CD4-positive, alpha-beta T cell (primary cell): ENCODE measurements around the gene PDCD4. TPM values are rescaled to one million over a fixed set of nuclear protein-coding genes. Genes with fewer than 3 reads are reported as not detected.

ENCODE experiments used
- ATAC-seq: fragments of 200-7000 bp; cut with Tn5 transposase; one replicate; pipeline ENCODE4 v1.10.0; 2022; ENCODE audit warnings: mild to moderate bottlenecking; ENCODE audit not compliant: poor library complexity
- CTCF ChIA-PET: fragments of 350-600 bp; sonication (Branson Sonifier 250); formaldehyde crosslinking; loops from one replicate; lab custom pipeline; 2021; ENCODE audit warnings: antibody characterized with exemption, inconsistent platforms; lab: Charles Lee
- POLR2A ChIA-PET: fragments of 350-600 bp; sonication (Branson Sonifier 250); formaldehyde crosslinking; loops from one replicate; lab custom pipeline; 2021; ENCODE audit warnings: antibody characterized with exemption, inconsistent platforms; lab: Charles Lee
- DNase-seq, 14 experiments: peaks; one replicate each; pipeline ENCODE4 v3.0.0-alpha.2; 2013 to 2020; ENCODE audit warnings: mixed read lengths in 2 of 14
- H3K27ac ChIP-seq, 2 donors: one replicate each; pipeline versions ENCODE4 v1.5.1 to v1.7.0; 2013; ENCODE audit warnings: low read length in 2 of 2, low read depth in 1 of 2, mild to moderate bottlenecking in 1 of 2
- H3K27me3 ChIP-seq, 2 experiments: 1 replicate in 1 of 2; 2 replicates in 1 of 2; pipeline versions ENCODE4 v1.6.1 to v1.7.0; 2013; ENCODE audit warnings: low read length in 2 of 2, control low read depth in 1 of 2, mild to moderate bottlenecking in 1 of 2, moderate library complexity in 1 of 2; ENCODE audit not compliant: insufficient read depth in 2 of 2, control insufficient read depth in 1 of 2
- H3K36me3 ChIP-seq: one replicate; pipeline ENCODE4 v1.6.1; 2013; ENCODE audit warnings: low read length, control low read depth; ENCODE audit not compliant: insufficient read depth
- H3K4me1 ChIP-seq: one replicate; pipeline ENCODE4 v1.6.1; 2013; ENCODE audit warnings: low read length, control low read depth; ENCODE audit not compliant: insufficient read depth
- H3K4me3 ChIP-seq: one replicate; pipeline ENCODE4 v1.5.1; 2013; ENCODE audit warnings: mild to moderate bottlenecking, low read length, moderate library complexity
- H3K9me3 ChIP-seq, 2 experiments: 1 replicate in 1 of 2; 2 replicates in 1 of 2; pipeline versions ENCODE4 v1.6.1 to v1.7.0; 2013; ENCODE audit warnings: low read length in 2 of 2, mild to moderate bottlenecking in 2 of 2, control low read depth in 1 of 2, moderate library complexity in 1 of 2; ENCODE audit not compliant: control insufficient read depth in 1 of 2, insufficient read depth in 1 of 2
- H3K27ac Mint-ChIP-seq: one replicate; pipeline ENCODE4 v1.8.0; 2020; ENCODE audit warnings: mixed read lengths
- H3K27me3 Mint-ChIP-seq: one replicate; pipeline ENCODE4 v1.8.0; 2021; ENCODE audit warnings: mixed read lengths
- H3K36me3 Mint-ChIP-seq: one replicate; pipeline ENCODE4 v1.8.0; 2021; ENCODE audit warnings: low read depth, mixed read lengths
- H3K4me1 Mint-ChIP-seq: one replicate; pipeline ENCODE4 v1.8.0; 2021; ENCODE audit warnings: low read depth, mixed read lengths
- H3K4me3 Mint-ChIP-seq: one replicate; pipeline ENCODE4 v1.8.0; 2020; ENCODE audit warnings: mild to moderate bottlenecking, mixed read lengths
- H3K9me3 Mint-ChIP-seq: one replicate; pipeline ENCODE4 v1.8.0; 2020; ENCODE audit warnings: mixed read lengths
- intact Hi-C, 2 experiments: fragments of 100-400 bp; cut with DNase I in 1 of 2; cut with micrococcal nuclease in 1 of 2; formaldehyde crosslinking; loops; one replicate each; pipeline versions ENCODE4 v1.15.1 to v1.9.0; 2023 to 2025; cut with DNase I, micrococcal nuclease
- total RNA-seq, 174 experiments: library from RNA in 2 of 174; stranded (reverse) in 2 of 174; gene quantifications; one replicate each; pipeline ENCODE4 v1.2.3 and lab custom pipeline; 2021 to 2026
- TF ChIP-seq, protein P1 (sequence below): fragments of 200-600 bp; IDR thresholded peaks from one replicate; pipeline ENCODE4 v1.8.0; 2022; ENCODE audit warnings: antibody characterized with exemption, mild to moderate bottlenecking

Gene PDCD4
- total RNA-seq, 2 experiments from 2014 or later = 352 to 358 TPM

DNA sequence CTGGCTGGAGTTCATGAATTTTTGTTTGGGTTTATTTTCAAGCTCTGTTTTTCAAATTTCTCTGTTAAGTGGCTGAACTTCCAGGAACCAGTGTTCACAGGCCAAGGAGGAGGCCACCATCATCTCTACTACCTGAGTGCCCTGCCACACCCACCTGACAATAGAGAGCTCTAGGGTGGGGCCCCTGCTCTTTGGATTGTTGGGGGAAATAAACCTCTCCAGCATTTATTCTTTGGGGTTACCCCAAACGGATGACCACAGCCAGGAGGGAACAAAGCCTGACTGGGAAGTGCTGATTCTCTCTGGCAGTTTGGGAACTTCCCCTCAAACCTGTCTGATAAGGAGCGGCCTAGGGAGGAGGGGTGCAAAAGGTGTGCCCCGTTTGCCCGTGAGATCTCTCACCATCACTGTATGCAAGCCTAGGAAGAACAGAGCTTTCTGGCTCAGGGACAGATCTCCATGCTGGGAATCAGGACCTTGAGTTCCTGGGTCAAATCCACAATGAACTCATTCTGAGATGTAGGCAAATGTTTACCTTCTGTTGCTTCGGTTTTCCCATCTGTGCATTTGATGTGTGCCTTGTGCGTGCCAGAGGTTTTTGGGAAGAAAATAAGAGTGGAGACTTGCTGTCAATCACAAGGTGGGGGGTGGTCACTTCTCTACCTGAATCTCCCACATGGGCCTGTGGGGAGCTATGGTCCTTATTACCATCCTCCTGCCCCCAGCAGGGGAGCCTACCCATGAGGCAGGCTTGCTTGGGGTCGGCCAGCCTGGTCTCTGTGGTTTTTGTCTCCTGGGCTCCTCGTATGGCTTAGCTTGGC lies 27.7 kb upstream of the PDCD4 start:
- no peaks in the 10 kb centered on the region for H3K9me3 ChIP-seq
- DNase-seq = no peak
- H3K36me3 ChIP-seq = no peaks in the 10 kb centered on the region
- Mint-ChIP-seq H3K27ac (no peak overlapping the region), H3K4me3 (no peak overlapping the region), H3K9me3 (no peaks in the 10 kb centered on the region), H3K27me3 (no peaks in the 10 kb centered on the region), H3K36me3 (no peaks in the 10 kb centered on the region), H3K4me1 (peaks cover 47% of the 10 kb centered on the region)
- TF ChIP-seq, protein P1, sequence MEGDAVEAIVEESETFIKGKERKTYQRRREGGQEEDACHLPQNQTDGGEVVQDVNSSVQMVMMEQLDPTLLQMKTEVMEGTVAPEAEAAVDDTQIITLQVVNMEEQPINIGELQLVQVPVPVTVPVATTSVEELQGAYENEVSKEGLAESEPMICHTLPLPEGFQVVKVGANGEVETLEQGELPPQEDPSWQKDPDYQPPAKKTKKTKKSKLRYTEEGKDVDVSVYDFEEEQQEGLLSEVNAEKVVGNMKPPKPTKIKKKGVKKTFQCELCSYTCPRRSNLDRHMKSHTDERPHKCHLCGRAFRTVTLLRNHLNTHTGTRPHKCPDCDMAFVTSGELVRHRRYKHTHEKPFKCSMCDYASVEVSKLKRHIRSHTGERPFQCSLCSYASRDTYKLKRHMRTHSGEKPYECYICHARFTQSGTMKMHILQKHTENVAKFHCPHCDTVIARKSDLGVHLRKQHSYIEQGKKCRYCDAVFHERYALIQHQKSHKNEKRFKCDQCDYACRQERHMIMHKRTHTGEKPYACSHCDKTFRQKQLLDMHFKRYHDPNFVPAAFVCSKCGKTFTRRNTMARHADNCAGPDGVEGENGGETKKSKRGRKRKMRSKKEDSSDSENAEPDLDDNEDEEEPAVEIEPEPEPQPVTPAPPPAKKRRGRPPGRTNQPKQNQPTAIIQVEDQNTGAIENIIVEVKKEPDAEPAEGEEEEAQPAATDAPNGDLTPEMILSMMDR = no peak
- intact Hi-C loops = no loop called here
- no peak for ATAC-seq
- H3K4me3 ChIP-seq = no peak overlapping the region
- H3K27me3 ChIP-seq = no peaks in the 10 kb centered on the region
- POLR2A ChIA-PET = interaction anchor here (1.1 to 2.1 kb wide), 8 partner anchors 9 to 42 kb away, joined by 3 to 9 read pairs (median 4); partner anchors contain the start of gene PDCD4
- H3K27ac ChIP-seq = no peak overlapping the region
- H3K4me1 ChIP-seq = peaks cover 54% of the 10 kb centered on the region
- CTCF ChIA-PET = interaction anchor here (0.5 kb wide), 1 partner anchor 45 kb away, joined by 3 read pairs; no protein-coding TSS in a partner anchor

DNA sequence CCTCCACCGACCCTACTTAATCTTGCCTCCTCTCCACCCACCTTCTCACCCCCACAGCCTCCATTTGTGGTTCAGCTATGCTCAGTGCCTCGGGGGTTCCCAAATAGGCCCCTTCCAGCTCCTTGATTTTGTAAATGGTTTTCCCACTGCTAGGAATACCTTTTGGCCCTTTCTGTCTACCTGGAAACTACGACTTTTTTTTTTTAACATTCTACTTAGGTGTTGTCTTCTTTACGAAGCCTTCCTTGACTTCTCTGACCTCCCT lies 27.2 kb upstream of the PDCD4 start:
- Mint-ChIP-seq H3K4me1 (peaks cover 52% of the 10 kb centered on the region), H3K36me3 (no peaks in the 10 kb centered on the region), H3K4me3 (no peak overlapping the region), H3K27ac (no peak overlapping the region), H3K27me3 (no peaks in the 10 kb centered on the region), H3K9me3 (no peaks in the 10 kb centered on the region)
- intact Hi-C loops = no loop called here
- Histone ChIP-seq H3K4me1 (peaks cover 57% of the 10 kb centered on the region), H3K9me3 (no peaks in the 10 kb centered on the region), H3K27ac (no peak overlapping the region), H3K36me3 (no peaks in the 10 kb centered on the region), H3K4me3 (no peak overlapping the region), H3K27me3 (no peaks in the 10 kb centered on the region)
- no peak for DNase-seq
- ChIA-PET CTCF (interaction anchor here (0.5 kb wide), 1 partner anchor 45 kb away, joined by 3 read pairs; no protein-coding TSS in a partner anchor), POLR2A (interaction anchor here (1.1 to 2.1 kb wide), 5 partner anchors 8 to 35 kb away, joined by 3 to 9 read pairs (median 4); no protein-coding TSS in a partner anchor)
- no peak for ATAC-seq
- TF ChIP-seq, protein P1 = no peak

DNA sequence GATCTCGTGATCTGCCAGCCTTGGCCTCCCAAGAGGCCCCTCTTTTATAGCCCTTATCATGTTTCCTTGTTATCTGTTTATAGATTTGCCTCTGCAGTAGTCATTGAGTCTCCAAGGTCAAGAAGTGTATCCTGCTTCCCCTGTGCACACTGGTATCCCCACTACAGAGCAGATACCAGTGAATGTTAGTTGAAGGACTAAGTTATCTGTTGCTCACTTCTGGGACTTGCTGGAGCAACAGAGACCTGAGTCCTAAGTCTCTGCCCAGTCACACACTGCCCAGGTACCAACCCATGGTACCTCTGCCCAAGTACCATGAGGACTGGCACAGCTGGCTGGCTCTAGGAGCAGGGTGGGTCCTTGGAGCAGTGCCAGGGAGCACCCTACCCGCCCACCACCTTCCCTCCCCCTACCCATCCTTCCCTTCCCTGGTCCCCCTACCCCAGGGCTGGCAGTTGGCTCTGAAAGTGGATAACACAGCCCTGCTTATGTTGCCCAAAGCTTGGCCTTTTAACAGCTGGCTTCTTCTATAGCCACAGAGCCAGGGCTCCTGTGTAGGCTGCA lies 26.5 kb upstream of the PDCD4 start:
- ChIA-PET CTCF (no interaction called here), POLR2A (no interaction called here)
- Mint-ChIP-seq H3K27me3 (no peaks in the 10 kb centered on the region), H3K4me3 (no peak overlapping the region), H3K27ac (no peak overlapping the region), H3K9me3 (no peaks in the 10 kb centered on the region), H3K36me3 (no peaks in the 10 kb centered on the region), H3K4me1 (peaks cover 59% of the 10 kb centered on the region)
- peaks cover 64% of the 10 kb centered on the region for H3K4me1 ChIP-seq
- no peaks in the 10 kb centered on the region for H3K27me3 ChIP-seq
- H3K27ac ChIP-seq = no peak overlapping the region
- no peak for DNase-seq
- intact Hi-C loops = no loop called here
- no peaks in the 10 kb centered on the region for H3K9me3 ChIP-seq
- no peaks in the 10 kb centered on the region for H3K36me3 ChIP-seq
- no peak for ATAC-seq
- no peak overlapping the region for H3K4me3 ChIP-seq
- TF ChIP-seq, protein P1 = no peak
